ENCODE results near the gene AGPS. TPM values are rescaled to one million over a fixed set of nuclear protein-coding genes. Genes with fewer than 3 reads are reported as not detected.
A peak's percentile ranks its signal among the peaks of the same experiment; 100 is the strongest.

The AGPS gene
- total and polyA plus RNA-seq, 10 of the 15 experiments (the other 5 are each of a cell fraction or from before 2014, with no cell fraction given) = 7.9 to 54.2 (median 38.7) TPM

GRCh38 chr2:177392373-177393202 lies at the start of gene AGPS (continued):
- TF ChIP-seq ATF2 (IDR thresholded peaks at IDR 0.05; ENCODE audit: low read length) (no peak), POU2F2 (IDR thresholded peaks at IDR 0.05; ENCODE audit: borderline replicate concordance, low read depth, low read length) (peak; percentile 11; the same call in 1 of the 3 replicates), NKRF (conservative IDR thresholded peaks at IDR 0.05) (peak; percentile 79; the same call in 1 of the 2 replicates), E2F4 (IDR thresholded peaks at IDR 0.05; ENCODE audit: low read depth, low read length) (peak; percentile 45; the same call in 1 of the 2 replicates), PML (IDR thresholded peaks at IDR 0.05; ENCODE audit: low read length) (peak; percentile 82; the same call in 1 of the 2 replicates), E4F1 (IDR thresholded peaks at IDR 0.05; ENCODE audit: borderline replicate concordance, partially characterized antibody) (no peak)
